OCI-LY7 (cell line): Measurements from ENCODE around the gene PAK4. TPM values are rescaled to one million over a fixed set of nuclear protein-coding genes. Genes with fewer than 3 reads are reported as not detected.

ENCODE experiments used
- BruUV-seq: library from RNA; stranded (reverse); fragments of 400-500 nt; replicated peaks from 2 replicates; lab custom pipeline; 2021; lab: Mats Ljungman, UMichigan
- CTCF ChIA-PET: fragments of 300-600 bp; sonication (Branson Sonifier 250); formaldehyde crosslinking; loops from one replicate; lab custom pipeline; 2022; ENCODE audit warnings: antibody characterized with exemption; ENCODE audit not compliant: unreplicated experiment; lab: Charles Lee
- POLR2A ChIA-PET: fragments of 300-600 bp; sonication (Branson Sonifier 250); formaldehyde crosslinking; loops from one replicate; lab custom pipeline; 2022; ENCODE audit warnings: antibody characterized with exemption; lab: Charles Lee
- DNase-seq: peaks from one replicate; pipeline ENCODE4 v3.0.0-alpha.2; 2015; ENCODE audit warnings: low spot score
- H2AFZ ChIP-seq: fragments of 200-600 bp; sonication (generic), shearing (Covaris generic); 2 replicates; pipeline ENCODE4 v1.6.1; 2014; ENCODE audit warnings: mild to moderate bottlenecking, antibody characterized with exemption, low read length, moderate library complexity
- H3K27ac ChIP-seq: fragments of 200-600 bp; sonication (generic); 2 replicates; pipeline ENCODE4 v1.5.1; 2014; ENCODE audit warnings: mixed run types, low read depth, mild to moderate bottlenecking, moderate library complexity, low read length, inconsistent platforms; ENCODE audit not compliant: poor library complexity, severe bottlenecking
- H3K36me3 ChIP-seq: fragments of 200-600 bp; sonication (generic); 2 replicates; pipeline ENCODE4 v1.6.1; 2014; ENCODE audit warnings: mild to moderate bottlenecking, antibody characterized with exemption, low read length, moderate library complexity, mixed read lengths; ENCODE audit not compliant: insufficient read depth
- H3K4me1 ChIP-seq: fragments of 200-600 bp; sonication (generic); 2 replicates; pipeline ENCODE4 v1.5.1; 2014; ENCODE audit warnings: mild to moderate bottlenecking, low read length; ENCODE audit not compliant: insufficient read depth, poor library complexity, severe bottlenecking
- H3K4me2 ChIP-seq: fragments of 200-600 bp; sonication (generic); 2 replicates; pipeline ENCODE4 v1.6.1; 2014; ENCODE audit warnings: mild to moderate bottlenecking, low read length
- H3K4me3 ChIP-seq: fragments of 200-600 bp; sonication (generic); 2 replicates; pipeline ENCODE4 v1.5.1; 2014; ENCODE audit warnings: mild to moderate bottlenecking, low read depth, low read length; ENCODE audit not compliant: poor library complexity, severe bottlenecking
- H3K79me2 ChIP-seq: fragments of 200-600 bp; sonication (generic); 2 replicates; pipeline ENCODE4 v1.6.1; 2016; ENCODE audit warnings: low read depth, mild to moderate bottlenecking, low read length, moderate library complexity, mixed read lengths; ENCODE audit not compliant: insufficient read depth
- H3K9me2 ChIP-seq: fragments of 200-600 bp; sonication (generic); 2 replicates; pipeline ENCODE4 v1.6.1; 2016; ENCODE audit warnings: mild to moderate bottlenecking, low read length, mixed read lengths; ENCODE audit not compliant: insufficient read depth
- H3K9me3 ChIP-seq: fragments of 200-600 bp; sonication (generic); 2 replicates; pipeline ENCODE4 v1.6.1; 2014; ENCODE audit warnings: mild to moderate bottlenecking, mixed run types, low read length, mixed read lengths
- H4K20me1 ChIP-seq: fragments of 200-600 bp; sonication (generic); 2 replicates; pipeline ENCODE4 v1.6.1; 2014; ENCODE audit warnings: mild to moderate bottlenecking, antibody characterized with exemption, low read length, moderate library complexity, mixed read lengths; ENCODE audit not compliant: insufficient read depth
- EZH2phosphoT487 ChIP-seq: fragments of 200-600 bp; sonication (generic); IDR thresholded peaks from 2 replicates; pipeline ENCODE4 v1.6.1; 2018; ENCODE audit warnings: low read depth, borderline replicate concordance, mild to moderate bottlenecking, mixed run types, antibody characterized with exemption, low read length, moderate library complexity, mixed read lengths
- intact Hi-C: fragments of 100-400 bp; cut with micrococcal nuclease; formaldehyde crosslinking; loops from one replicate; pipeline ENCODE4 v1.10.0; 2022; ENCODE audit not compliant: unreplicated experiment
- total RNA-seq, 2 experiments: library from RNA; depleted of rRNA in 1 of 2; stranded (reverse); fragments of >200 nt in 1 of 2; shearing (Covaris generic) in 1 of 2; gene quantifications; 2 replicates each; pipeline ENCODE4 v1.2.3, GENCODE V29; 2014 to 2022
- TF ChIP-seq, protein P1 (sequence below): fragments of 200-600 bp; sonication (generic); conservative IDR thresholded peaks from 2 replicates; pipeline ENCODE4 v1.5.1; 2014; ENCODE audit warnings: mild to moderate bottlenecking, antibody characterized with exemption, low read length, moderate library complexity, mixed read lengths

PAK4 gene
- total RNA-seq, 2 experiments from 2014 or later = 7.8 to 26.7 TPM

DNA sequence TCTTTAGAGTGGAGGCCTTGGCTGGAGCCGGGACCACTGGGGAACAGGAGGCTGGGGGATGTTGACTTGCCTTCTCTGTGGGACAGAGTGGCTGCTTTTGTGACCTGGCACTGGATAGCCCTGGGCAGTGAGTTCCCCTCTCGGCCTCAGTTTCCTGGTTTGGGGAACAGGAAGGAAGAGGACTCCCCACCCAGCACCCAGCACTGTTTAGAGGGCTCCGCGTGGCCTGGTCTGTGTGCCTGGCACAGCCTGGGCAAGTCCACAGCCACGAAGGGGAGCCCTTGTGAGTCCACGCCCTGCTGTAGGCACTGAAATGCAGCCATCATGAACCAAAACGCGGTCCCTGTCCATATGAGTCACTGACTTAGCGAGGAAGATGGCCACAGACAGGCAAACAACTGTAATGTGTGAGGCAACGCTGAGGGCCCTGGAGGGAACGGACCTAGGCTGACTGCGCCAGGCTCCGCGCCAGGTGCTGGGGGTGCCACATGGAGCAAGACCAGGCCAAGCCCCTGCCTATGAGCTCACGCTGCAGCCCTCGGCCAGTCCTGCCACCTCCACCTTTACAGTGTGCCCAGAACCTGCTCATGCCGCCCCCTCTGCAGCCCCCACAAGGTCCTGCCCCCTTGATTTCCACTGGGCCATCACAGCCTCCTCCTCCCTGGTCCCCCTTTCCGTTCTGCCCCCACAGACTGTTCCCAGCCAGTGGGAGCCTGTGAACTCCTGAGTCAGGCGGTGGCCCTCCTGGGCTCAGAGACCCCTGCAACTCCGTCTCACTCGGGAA, 35.5 kb downstream of the PAK4 start:
- Histone ChIP-seq H3K79me2 (no peaks in the 10 kb centered on the region), H3K9me2 (no peaks in the 10 kb centered on the region), H4K20me1 (no peaks in the 10 kb centered on the region), H3K4me1 (no peaks in the 10 kb centered on the region), H3K4me3 (no peak overlapping the region), H3K4me2 (no peak overlapping the region), H3K9me3 (no peaks in the 10 kb centered on the region), H2AFZ (no peak overlapping the region), H3K36me3 (no peaks in the 10 kb centered on the region), H3K27ac (no peak overlapping the region)
- no peak for TF ChIP-seq EZH2phosphoT487
- TF ChIP-seq, protein P1, sequence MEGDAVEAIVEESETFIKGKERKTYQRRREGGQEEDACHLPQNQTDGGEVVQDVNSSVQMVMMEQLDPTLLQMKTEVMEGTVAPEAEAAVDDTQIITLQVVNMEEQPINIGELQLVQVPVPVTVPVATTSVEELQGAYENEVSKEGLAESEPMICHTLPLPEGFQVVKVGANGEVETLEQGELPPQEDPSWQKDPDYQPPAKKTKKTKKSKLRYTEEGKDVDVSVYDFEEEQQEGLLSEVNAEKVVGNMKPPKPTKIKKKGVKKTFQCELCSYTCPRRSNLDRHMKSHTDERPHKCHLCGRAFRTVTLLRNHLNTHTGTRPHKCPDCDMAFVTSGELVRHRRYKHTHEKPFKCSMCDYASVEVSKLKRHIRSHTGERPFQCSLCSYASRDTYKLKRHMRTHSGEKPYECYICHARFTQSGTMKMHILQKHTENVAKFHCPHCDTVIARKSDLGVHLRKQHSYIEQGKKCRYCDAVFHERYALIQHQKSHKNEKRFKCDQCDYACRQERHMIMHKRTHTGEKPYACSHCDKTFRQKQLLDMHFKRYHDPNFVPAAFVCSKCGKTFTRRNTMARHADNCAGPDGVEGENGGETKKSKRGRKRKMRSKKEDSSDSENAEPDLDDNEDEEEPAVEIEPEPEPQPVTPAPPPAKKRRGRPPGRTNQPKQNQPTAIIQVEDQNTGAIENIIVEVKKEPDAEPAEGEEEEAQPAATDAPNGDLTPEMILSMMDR = no peak
- no TSS peak for BruUV-seq
- POLR2A ChIA-PET = no interaction called here
- intact Hi-C loops = no loop called here
- no peak for DNase-seq
- CTCF ChIA-PET = no interaction called here

DNA sequence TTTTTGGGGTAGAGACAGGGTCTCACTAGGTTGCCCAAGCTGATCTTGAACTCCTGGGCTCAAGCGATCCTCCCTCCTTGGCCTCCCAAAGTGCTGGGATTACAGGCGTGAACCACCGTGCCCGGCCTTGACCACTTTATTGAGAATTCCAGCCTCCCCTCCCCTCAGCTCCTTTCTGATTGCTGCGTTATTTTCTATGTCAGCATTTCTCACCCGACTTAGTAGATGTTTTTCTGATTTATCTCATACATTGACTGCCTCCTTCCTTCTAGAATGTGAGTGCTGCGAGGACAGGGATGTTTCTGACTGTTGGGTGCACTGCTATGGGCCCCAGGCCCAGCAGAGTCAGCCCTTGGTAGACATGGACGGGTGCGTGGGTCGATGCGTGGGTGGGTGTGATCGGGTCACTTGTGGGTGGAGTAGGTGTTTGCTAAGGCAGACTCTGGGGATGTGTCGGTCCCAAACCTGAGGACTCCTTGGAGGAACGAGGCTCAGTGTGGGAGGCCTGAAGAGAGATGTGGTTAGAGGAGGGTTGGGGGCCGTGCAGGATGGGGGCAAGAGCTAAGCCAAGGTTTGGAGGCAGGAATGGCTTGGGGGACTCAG, 37.0 kb downstream of the PAK4 start:
- no peak overlapping the region for H3K27ac ChIP-seq
- H3K9me3 ChIP-seq = no peaks in the 10 kb centered on the region
- no peak overlapping the region for H3K4me2 ChIP-seq
- H3K4me1 ChIP-seq = no peaks in the 10 kb centered on the region
- no peak for TF ChIP-seq EZH2phosphoT487
- TF ChIP-seq, protein P1 = no peak
- no peak for DNase-seq
- H4K20me1 ChIP-seq = no peaks in the 10 kb centered on the region
- no peaks in the 10 kb centered on the region for H3K79me2 ChIP-seq
- ChIA-PET POLR2A (interaction anchor here (0.6 kb wide), 1 partner anchor 151 kb away, joined by 5 read pairs; no protein-coding TSS in a partner anchor), CTCF (no interaction called here)
- H2AFZ ChIP-seq = no peak overlapping the region
- intact Hi-C loops = no loop called here
- no peak overlapping the region for H3K4me3 ChIP-seq
- no peaks in the 10 kb centered on the region for H3K9me2 ChIP-seq
- H3K36me3 ChIP-seq = no peaks in the 10 kb centered on the region
- BruUV-seq = no TSS peak

DNA sequence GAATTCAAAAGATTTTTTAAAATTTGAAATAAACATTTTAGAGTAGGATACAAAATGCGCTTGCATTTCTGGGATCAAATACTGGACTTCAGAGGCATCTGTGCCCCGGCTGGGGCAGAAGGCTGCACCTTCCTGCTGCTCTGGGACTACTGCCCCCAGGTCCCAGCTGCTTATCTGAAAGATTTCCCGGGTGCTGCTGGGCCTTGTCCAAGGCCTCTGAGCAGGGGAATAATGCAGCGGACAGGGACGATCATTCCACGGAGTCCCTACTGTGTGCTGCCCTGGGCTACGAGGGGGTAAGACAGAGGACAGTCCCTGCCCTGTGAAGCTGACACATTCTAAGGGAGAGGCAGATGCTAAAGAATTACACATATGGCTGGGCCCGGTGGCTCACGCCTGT, 38.0 kb downstream of the PAK4 start:
- H4K20me1 ChIP-seq = no peaks in the 10 kb centered on the region
- H3K79me2 ChIP-seq = no peaks in the 10 kb centered on the region
- no peaks in the 10 kb centered on the region for H3K9me2 ChIP-seq
- H3K4me2 ChIP-seq = no peak overlapping the region
- BruUV-seq = no TSS peak
- ChIA-PET POLR2A (no interaction called here), CTCF (no interaction called here)
- no peak overlapping the region for H3K27ac ChIP-seq
- no peaks in the 10 kb centered on the region for H3K9me3 ChIP-seq
- no peak for DNase-seq
- H2AFZ ChIP-seq = no peak overlapping the region
- H3K4me1 ChIP-seq = no peaks in the 10 kb centered on the region
- H3K4me3 ChIP-seq = no peak overlapping the region
- H3K36me3 ChIP-seq = no peaks in the 10 kb centered on the region
- intact Hi-C loops = no loop called here
- no peak for TF ChIP-seq EZH2phosphoT487
- TF ChIP-seq, protein P1 = no peak
